ENCODE measurements around the gene RTP5.
"Not testable (repeated sequence)": the region's sequence is repeated elsewhere in the genome, so short reads cannot be mapped to it uniquely, and the experiment has no call there.

Gene RTP5

GRCh38 chr2:241922816-241923601, 53.5 kb downstream of the RTP5 start:
- not testable (repeated sequence) for DNase-seq (ENCODE audit: low read depth in 3 of 3)
